Endothelial cell (in vitro differentiated cells): ENCODE data around the gene GUCY1A1. TPM values are rescaled to one million over a fixed set of nuclear protein-coding genes. Genes with fewer than 3 reads are reported as not detected.

Source experiments
- DNase-seq: peaks from one replicate; pipeline ENCODE4 v3.0.0; 2021; ENCODE audit warnings: low spot score
- H3K27ac Mint-ChIP-seq: one replicate; pipeline ENCODE4 v1.8.0; 2021; ENCODE audit warnings: mixed read lengths, inconsistent platforms; ENCODE audit not compliant: unreplicated experiment
- H3K27me3 Mint-ChIP-seq: one replicate; pipeline ENCODE4 v1.8.0; 2021; ENCODE audit warnings: mild to moderate bottlenecking, moderate library complexity, mixed read lengths, inconsistent platforms; ENCODE audit not compliant: unreplicated experiment
- H3K36me3 Mint-ChIP-seq: one replicate; pipeline ENCODE4 v1.8.0; 2021; ENCODE audit warnings: mild to moderate bottlenecking, low read depth, mixed read lengths, inconsistent platforms; ENCODE audit not compliant: unreplicated experiment
- H3K4me1 Mint-ChIP-seq: one replicate; pipeline ENCODE4 v1.8.0; 2021; ENCODE audit warnings: mild to moderate bottlenecking, mixed read lengths, inconsistent platforms; ENCODE audit not compliant: unreplicated experiment
- H3K4me3 Mint-ChIP-seq: one replicate; pipeline ENCODE4 v1.8.0; 2021; ENCODE audit warnings: mild to moderate bottlenecking, mixed read lengths, inconsistent platforms; ENCODE audit not compliant: unreplicated experiment
- H3K9me3 Mint-ChIP-seq: one replicate; pipeline ENCODE4 v1.8.0; 2021; ENCODE audit warnings: mixed read lengths, inconsistent platforms; ENCODE audit not compliant: unreplicated experiment
- total RNA-seq: library from RNA; stranded (reverse); fragmentation: NEBNext Ultra II Directional; extraction: Animal tissue kit (Norgen Biotek cat#: 25700); gene quantifications from one replicate; pipeline ENCODE4 v1.2.1, GENCODE V29; 2021; ENCODE audit not compliant: unreplicated experiment
- TF ChIP-seq, protein P1 (sequence below): fragments of 200-600 bp; sonication (generic); IDR thresholded peaks from one replicate; pipeline ENCODE4 v1.5.0; 2021; ENCODE audit warnings: antibody characterized with exemption; ENCODE audit not compliant: unreplicated experiment

Gene GUCY1A1
- total RNA-seq, 1 donor from 2014 or later, result not detected

DNA sequence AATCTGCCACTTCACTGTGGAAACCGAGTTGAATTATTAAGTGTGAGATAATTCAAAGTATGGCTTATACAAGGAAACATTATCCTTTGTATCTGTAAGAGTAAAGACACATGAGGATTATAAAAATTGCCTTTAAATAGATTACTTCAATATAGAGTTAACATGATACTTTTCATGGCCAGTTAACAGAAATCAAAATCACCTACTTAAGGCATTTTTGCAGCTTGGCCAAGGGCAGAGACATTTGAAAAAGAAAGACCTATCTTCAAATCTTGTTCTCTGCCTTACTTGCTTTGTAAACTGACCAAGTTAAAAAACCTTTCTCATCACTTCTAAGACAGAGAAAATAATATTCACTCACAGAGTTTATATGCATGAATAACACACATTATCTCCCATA, 47.3 kb downstream of the GUCY1A1 start:
- no peak for DNase-seq
- Mint-ChIP-seq H3K27ac (no peak overlapping the region), H3K4me3 (no peak overlapping the region), H3K4me1 (no peaks in the 10 kb centered on the region), H3K36me3 (no peaks in the 10 kb centered on the region), H3K9me3 (no peaks in the 10 kb centered on the region), H3K27me3 (no peaks in the 10 kb centered on the region)
- TF ChIP-seq, protein P1, sequence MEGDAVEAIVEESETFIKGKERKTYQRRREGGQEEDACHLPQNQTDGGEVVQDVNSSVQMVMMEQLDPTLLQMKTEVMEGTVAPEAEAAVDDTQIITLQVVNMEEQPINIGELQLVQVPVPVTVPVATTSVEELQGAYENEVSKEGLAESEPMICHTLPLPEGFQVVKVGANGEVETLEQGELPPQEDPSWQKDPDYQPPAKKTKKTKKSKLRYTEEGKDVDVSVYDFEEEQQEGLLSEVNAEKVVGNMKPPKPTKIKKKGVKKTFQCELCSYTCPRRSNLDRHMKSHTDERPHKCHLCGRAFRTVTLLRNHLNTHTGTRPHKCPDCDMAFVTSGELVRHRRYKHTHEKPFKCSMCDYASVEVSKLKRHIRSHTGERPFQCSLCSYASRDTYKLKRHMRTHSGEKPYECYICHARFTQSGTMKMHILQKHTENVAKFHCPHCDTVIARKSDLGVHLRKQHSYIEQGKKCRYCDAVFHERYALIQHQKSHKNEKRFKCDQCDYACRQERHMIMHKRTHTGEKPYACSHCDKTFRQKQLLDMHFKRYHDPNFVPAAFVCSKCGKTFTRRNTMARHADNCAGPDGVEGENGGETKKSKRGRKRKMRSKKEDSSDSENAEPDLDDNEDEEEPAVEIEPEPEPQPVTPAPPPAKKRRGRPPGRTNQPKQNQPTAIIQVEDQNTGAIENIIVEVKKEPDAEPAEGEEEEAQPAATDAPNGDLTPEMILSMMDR, result no peak

DNA sequence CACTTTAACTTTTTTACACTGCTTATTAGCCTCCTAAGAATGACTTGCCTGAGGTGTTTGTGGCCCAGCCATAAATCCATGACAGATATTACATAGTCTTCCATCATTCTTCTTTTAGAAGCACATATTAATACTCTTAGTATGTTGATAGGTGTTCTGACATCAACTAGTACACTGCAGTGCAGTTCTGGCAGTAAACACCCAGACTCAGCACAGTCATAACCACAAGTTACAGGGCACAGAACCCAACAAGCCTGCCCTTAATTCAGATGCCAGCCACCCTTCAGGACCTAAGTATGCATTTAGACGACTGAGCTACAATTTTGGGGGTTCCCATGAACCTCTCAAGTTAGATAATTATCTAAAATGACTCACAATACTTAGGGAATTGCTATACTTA, 55.7 kb downstream of the GUCY1A1 start:
- no peak overlapping the region for H3K27ac Mint-ChIP-seq
- no peak overlapping the region for H3K4me3 Mint-ChIP-seq
- no peaks in the 10 kb centered on the region for H3K36me3 Mint-ChIP-seq
- H3K27me3 Mint-ChIP-seq, result no peaks in the 10 kb centered on the region
- no peaks in the 10 kb centered on the region for H3K4me1 Mint-ChIP-seq
- TF ChIP-seq, protein P1, result no peak
- no peak for DNase-seq
- no peaks in the 10 kb centered on the region for H3K9me3 Mint-ChIP-seq

DNA sequence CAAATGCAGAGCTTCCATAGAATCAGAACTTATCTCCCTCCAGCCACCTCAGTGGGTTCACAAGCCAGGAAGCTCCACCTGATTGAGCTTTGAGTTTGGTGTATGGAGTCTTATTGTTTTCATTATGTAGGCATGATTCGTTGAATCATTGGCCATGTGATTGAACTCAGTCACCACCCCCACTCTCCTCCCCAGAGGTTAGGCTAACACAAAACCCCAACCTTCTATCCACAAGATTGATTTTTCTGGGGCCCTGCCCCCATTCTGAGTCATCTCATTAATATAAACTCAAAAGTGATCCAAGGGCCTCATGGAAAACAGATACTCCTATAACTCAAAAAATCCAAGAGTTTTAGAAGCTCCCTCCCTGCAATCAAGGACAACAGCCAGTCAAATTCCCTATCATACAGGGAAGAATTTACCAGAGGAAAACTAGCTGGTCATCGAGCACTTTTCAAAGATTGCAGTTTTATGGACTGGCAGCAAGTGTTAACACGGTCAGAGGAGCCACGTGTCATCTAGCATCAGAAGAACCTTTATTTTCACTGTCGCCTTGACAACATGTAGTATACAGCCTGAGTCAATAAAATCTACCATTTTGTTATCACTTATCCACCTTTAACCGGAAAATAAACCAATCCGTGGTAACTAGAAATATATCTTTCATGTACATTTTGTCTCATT, 56.3 kb downstream of the GUCY1A1 start:
- TF ChIP-seq, protein P1, result no peak
- H3K27ac Mint-ChIP-seq, result no peak overlapping the region

DNA sequence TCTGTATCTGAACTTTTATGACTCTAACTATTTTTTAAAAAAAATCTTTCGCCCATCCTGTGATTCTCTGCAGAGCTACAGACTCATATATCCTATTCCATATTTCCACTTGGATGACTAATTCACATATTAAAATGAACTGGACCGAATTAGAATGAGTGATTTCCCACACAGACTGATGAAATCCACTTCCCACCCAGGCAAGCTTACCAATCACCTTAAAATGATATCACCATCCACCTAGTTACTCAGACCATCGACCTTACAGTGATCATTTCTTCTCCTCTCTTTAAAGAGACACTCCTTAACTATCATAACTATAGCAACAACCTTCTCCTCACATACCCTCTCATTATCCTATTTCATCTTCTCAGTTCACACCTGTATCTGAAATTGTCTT, 58.1 kb downstream of the GUCY1A1 start:
- H3K36me3 Mint-ChIP-seq, result no peaks in the 10 kb centered on the region
- no peak overlapping the region for H3K27ac Mint-ChIP-seq
- H3K4me1 Mint-ChIP-seq, result no peaks in the 10 kb centered on the region
- no peaks in the 10 kb centered on the region for H3K9me3 Mint-ChIP-seq
- no peak for DNase-seq
- H3K27me3 Mint-ChIP-seq, result no peaks in the 10 kb centered on the region
- TF ChIP-seq, protein P1, result no peak
- H3K4me3 Mint-ChIP-seq, result no peak overlapping the region

More for the DNA sequence above, 56.3 kb downstream of the GUCY1A1 start:
- no peaks in the 10 kb centered on the region for H3K4me1 Mint-ChIP-seq
- DNase-seq, result no peak
- H3K27me3 Mint-ChIP-seq, result no peaks in the 10 kb centered on the region
- no peak overlapping the region for H3K4me3 Mint-ChIP-seq
- H3K36me3 Mint-ChIP-seq, result no peaks in the 10 kb centered on the region
- no peaks in the 10 kb centered on the region for H3K9me3 Mint-ChIP-seq

DNA sequence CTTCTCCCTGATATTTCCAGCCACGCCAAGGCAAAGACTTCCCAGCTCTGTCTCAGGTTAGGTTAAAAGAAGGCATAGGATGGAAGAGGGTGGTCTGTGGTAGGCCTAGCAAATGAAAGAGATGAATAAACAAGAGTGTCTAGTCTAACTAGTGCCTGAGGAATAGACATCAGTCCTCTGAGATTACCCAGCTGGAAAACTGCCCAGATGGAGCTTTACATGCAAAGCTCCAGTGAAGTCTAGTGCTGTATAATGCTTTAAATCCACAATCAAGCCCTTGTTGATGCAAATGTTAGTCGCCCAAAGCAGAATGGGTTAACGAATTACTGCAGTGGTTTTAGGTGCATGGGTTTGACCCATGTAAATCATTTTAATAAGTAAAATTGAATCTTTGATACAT, 67.4 kb downstream of the GUCY1A1 start:
- no peak for DNase-seq
- Mint-ChIP-seq H3K36me3 (no peaks in the 10 kb centered on the region), H3K9me3 (no peaks in the 10 kb centered on the region), H3K4me1 (no peaks in the 10 kb centered on the region), H3K27me3 (no peaks in the 10 kb centered on the region), H3K4me3 (no peak overlapping the region), H3K27ac (no peak overlapping the region)
- TF ChIP-seq, protein P1, result no peak
